Activated naive CD4-positive, alpha-beta T cell (primary cell): ENCODE results near the gene ZFP36L1.

Experiments
- DNase-seq, 4 experiments: peaks; one replicate each; lab custom pipeline; 2025; lab: John Stamatoyannopoulos, UW

The ZFP36L1 gene

GRCh38 chr14:68762953-68763764, 29.7 kb downstream of the ZFP36L1 start:
- no peak for DNase-seq

GRCh38 chr14:68761391-68761790, 31.5 kb downstream of the ZFP36L1 start:
- no peak for DNase-seq

GRCh38 chr14:68760761-68761160, 32.1 kb downstream of the ZFP36L1 start:
- DNase-seq, result no peak

GRCh38 chr14:68759937-68760336, 32.9 kb downstream of the ZFP36L1 start:
- no peak for DNase-seq

GRCh38 chr14:68759017-68759560, 33.8 kb downstream of the ZFP36L1 start:
- no peak for DNase-seq

GRCh38 chr14:68758301-68758700, 34.6 kb downstream of the ZFP36L1 start:
- no peak for DNase-seq

GRCh38 chr14:68757618-68758081, 35.2 kb downstream of the ZFP36L1 start:
- no peak for DNase-seq

- no peak for DNase-seq
Observed at GRCh38 chr14:68756734-68757133, 36.1 kb downstream of the ZFP36L1 start.

GRCh38 chr14:68756000-68756481, 36.8 kb downstream of the ZFP36L1 start:
- no peak for DNase-seq

GRCh38 chr14:68755016-68755353, 37.9 kb downstream of the ZFP36L1 start:
- DNase-seq, result no peak

- DNase-seq, result no peak
Observed at GRCh38 chr14:68753690-68754089, 39.2 kb downstream of the ZFP36L1 start.

GRCh38 chr14:68752271-68753006, 40.4 kb downstream of the ZFP36L1 start:
- no peak for DNase-seq

- DNase-seq, result no peak
Observed at GRCh38 chr14:68749487-68750475, 43.1 kb downstream of the ZFP36L1 start.

- no peak for DNase-seq
Observed at GRCh38 chr14:68748691-68749090, 44.2 kb downstream of the ZFP36L1 start.

GRCh38 chr14:68748260-68748659, 44.6 kb downstream of the ZFP36L1 start:
- DNase-seq, result no peak

- DNase-seq, result no peak
Observed at GRCh38 chr14:68747393-68747792, 45.5 kb downstream of the ZFP36L1 start.

- DNase-seq, result no peak
Observed at GRCh38 chr14:68744613-68745012, 48.3 kb downstream of the ZFP36L1 start.

- no peak for DNase-seq
Observed at GRCh38 chr14:68741839-68742470, 50.9 kb downstream of the ZFP36L1 start.

- DNase-seq, result no peak
Observed at GRCh38 chr14:68741477-68741791, 51.4 kb downstream of the ZFP36L1 start.

- no peak for DNase-seq
Observed at GRCh38 chr14:68740788-68741476, 51.9 kb downstream of the ZFP36L1 start.

- DNase-seq, result no peak
Observed at GRCh38 chr14:68739701-68740100, 53.2 kb downstream of the ZFP36L1 start.
